GM10266 (cell line): ENCODE measurements around the gene IZUMO1.

Source experiments
- DNase-seq: peaks from one replicate; pipeline ENCODE4 v3.0.0; 2012; ENCODE audit errors: extremely low spot score
- CTCF ChIP-seq: IDR thresholded peaks from 2 replicates; pipeline ENCODE4 v1.5.1; 2012; ENCODE audit warnings: mild to moderate bottlenecking, low read depth; ENCODE audit not compliant: control insufficient read depth, insufficient read depth; ENCODE audit errors: missing control alignments

Gene IZUMO1

GRCh38 chr19:48780631-48781391 lies 34.1 kb upstream of the IZUMO1 start:
- TF ChIP-seq CTCF = no peak
- no peak for DNase-seq

GRCh38 chr19:48779636-48780035 lies 32.9 kb upstream of the IZUMO1 start:
- TF ChIP-seq CTCF = no peak
- DNase-seq = no peak

- no peak for TF ChIP-seq CTCF
- no peak for DNase-seq
Observed at GRCh38 chr19:48777720-48778119, 31.0 kb upstream of the IZUMO1 start.

GRCh38 chr19:48777139-48777538 lies 30.4 kb upstream of the IZUMO1 start:
- no peak for TF ChIP-seq CTCF
- DNase-seq = no peak

GRCh38 chr19:48772503-48772953 lies 25.8 kb upstream of the IZUMO1 start:
- TF ChIP-seq CTCF = no peak
- DNase-seq = no peak

- DNase-seq = no peak
- no peak for TF ChIP-seq CTCF
Observed at GRCh38 chr19:48770734-48771472, 24.2 kb upstream of the IZUMO1 start.

- no peak for DNase-seq
- no peak for TF ChIP-seq CTCF
Observed at GRCh38 chr19:48770266-48770665, 23.6 kb upstream of the IZUMO1 start.
